ENCODE data around the gene TMEM154. TPM values are rescaled to one million over a fixed set of nuclear protein-coding genes. Genes with fewer than 3 reads are reported as not detected.
"Not testable (repeated sequence)": the region's sequence is repeated elsewhere in the genome, so short reads cannot be mapped to it uniquely, and the experiment has no call there.

The TMEM154 gene
- total RNA-seq, 1 donor from 2014 or later = 15.0 TPM

DNA sequence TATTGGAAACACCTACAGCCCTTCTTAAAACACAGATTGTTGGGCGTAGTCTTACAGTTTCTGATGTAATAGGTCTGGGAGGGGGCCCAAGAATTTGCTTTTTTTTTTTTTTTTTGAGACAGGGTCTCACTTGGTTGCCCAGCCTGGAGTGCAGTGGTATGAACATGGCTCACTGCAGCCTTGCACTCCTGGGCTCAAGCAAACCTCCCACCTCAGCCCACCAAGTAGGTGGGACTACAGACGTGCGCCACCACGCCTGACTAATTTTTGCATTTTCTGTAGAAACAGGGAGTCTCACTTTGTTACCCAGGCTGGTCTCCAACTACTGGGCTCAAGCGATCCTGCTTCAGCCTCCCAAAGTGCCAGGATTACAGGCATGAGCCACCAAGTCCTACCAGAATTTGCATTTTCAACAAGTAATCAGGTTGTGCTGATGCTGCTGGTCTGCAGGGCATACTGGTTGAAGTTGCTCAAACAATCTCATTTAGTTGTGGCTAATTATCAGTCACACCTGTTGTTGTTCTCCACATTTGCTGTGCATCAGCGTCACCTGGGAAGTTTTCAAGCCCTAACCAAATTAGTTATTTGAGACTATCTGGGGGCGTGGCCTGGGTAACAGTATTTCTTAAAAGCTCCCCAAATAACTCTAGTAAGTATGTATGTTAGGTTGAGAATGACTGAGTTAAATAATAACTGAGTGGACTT, 14.0 kb downstream of the TMEM154 start:
- no peak for DNase-seq

DNA sequence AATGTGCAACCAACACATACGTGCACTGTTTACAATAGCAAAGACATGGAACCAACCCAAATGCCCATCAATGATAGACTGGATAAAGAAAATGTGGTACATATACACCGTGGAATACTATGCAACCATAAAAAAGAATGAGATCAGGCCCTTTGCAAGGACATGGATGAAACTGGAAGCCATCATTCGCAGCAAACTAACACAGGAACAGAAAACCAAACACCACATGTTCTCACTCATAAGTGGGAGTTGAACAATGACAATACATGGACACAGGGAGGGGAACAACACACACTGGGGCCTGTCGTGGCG, 15.8 kb downstream of the TMEM154 start:
- not testable (repeated sequence) for DNase-seq

DNA sequence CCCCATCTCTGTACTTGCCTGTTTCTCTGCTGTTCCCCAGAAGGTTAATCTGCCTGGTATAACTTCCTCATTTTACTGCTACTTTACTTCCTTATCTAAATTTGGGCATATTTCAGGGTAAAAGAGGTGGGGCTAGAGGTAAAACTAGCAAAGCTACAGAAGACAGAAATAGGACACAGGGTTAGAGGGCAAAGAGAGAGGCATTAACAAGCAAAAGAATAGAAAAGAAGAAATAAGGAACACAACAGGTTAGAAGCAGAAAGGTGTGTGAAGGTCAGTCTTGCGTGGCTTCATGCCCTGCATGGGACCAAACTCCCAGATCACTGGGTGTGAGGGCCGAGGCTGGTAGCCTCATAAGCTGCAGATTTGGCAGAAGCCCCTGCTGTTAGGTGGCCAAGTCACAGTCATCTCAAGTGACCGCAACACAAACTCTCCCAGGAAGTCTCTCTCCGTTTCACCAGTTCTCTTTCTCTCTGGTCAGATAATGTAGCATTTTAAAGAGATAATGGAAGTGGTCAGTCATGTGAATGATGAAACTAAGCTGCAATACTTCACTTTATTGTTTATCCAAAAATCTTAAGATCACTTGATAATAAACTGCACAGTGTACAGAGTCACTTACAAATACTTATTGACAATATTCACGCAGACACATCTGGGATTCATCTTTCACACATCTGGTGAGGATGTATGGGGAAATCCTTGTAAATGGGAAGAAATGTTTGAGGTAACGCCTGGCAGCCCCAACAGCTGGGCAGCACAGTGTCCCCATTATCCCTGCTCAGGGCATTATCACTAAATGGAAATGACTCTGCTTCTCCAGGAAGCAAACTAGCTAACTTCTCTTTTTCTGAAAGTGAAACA, 16.4 kb downstream of the TMEM154 start:
- no peak for DNase-seq

DNA sequence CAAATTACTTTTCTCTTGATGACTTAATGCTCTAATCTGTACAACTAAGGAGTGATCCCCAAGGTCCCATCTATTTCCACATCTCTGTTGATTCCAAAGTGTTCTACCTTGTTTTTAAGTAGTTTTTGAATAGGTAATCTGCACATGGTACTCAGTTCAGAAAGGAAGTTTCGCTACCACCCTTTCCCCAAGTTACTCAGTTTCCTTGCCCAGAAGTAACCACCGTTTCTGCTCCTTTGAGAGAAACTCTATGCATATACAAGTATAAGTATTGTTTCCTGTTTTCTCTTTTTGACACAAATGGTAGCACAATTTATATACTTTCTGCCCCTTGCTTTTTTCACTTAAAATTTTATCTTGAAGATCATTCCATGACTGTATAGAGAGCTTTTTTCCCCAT, 18.1 kb downstream of the TMEM154 start:
- DNase-seq = no peak

DNA sequence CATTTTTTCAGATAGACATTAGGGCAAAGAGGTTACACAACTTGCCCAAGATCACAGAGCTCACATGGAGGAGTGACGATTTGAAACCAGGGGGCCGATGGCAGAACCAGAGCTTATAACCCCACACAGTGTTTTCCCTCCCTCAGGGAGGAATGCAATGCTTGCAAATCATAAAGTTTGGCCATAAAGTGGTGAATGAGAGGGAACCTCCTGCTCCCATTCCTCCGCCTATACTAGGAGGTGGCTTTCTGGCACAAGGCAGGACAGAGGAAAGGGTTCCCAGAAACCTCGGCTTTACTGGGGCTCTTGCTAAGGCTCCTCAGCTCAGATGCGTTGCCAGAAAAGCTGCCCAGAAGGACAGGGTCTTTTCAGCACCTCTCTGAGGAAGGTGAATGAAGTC, 19.3 kb downstream of the TMEM154 start:
- no peak for DNase-seq

DNA sequence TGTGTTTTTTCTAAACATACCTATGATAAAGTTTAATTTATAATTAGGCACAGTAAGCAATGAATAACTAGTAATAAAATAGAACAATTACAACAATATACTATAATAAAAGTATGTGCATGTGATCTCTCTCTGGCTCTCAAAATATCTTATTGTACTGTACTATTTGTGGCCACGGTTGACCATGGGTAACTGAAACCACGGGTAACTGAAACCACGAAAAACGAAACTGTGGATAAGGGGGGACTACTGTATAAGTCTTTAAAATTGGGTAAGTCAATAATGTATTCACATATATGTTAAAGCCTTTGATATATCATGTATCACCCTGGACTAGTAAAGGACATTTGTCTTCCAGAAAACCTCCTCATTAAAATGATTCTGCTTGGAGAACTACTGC, 20.0 kb downstream of the TMEM154 start:
- no peak for DNase-seq

DNA sequence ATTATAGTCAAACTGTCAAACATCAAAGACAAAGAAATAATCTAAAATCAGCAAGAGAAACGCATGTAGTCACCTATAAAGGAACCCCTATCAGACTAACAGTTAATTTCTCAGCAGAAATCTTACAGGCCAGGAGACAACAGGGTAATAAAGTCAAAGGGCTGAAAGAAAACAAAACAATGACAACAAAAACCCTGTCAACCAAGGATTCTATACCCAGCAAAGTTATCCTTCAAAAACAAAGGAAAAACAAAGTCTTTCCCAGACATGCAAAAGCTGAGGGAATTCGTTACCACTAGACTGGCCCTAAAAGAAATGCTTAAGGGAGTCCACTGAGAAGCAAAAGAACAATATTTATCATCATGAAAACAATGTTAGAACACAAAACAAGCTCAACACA, 22.1 kb downstream of the TMEM154 start:
- no peak for DNase-seq

DNA sequence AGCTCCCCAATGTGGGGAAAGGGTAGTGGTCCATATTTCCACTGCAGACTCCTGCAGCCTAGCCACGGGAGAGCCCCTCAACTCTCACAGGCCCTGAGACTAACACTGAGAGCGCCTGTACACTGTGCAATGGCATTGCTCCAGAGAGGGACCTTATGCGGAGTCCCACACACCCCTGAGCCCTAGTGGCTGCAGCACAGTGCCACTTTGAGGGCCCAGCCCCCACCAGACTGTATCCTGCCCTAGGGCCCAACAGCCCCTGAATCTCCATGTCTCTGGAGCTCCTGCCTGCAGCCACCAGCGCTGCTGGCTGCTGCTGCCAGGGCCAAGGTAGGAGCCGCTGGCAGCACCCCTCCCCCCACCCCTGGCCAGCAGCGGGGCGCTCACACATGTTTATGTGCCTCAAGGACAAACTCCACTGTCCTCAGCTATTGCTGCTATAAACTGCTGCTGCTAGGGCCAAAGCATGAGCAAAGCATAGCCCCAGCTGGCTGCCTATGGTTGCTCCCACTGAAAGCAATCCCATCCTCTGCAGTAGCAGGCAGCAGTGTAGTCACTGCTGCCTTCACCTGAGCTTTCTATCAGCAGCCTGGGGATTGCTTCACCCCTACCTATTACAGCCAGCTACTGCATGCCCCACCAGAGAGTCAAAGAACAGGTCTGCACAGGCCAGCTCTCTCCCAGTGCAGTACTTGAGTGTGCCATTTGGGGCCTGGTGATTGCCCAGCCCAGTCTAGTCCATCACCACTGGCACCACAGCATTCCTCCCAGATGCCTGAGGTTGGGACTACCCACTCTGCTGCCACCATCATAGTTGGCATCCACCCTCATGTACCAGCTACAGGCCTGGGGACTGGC, 24.3 kb downstream of the TMEM154 start:
- DNase-seq = no peak

DNA sequence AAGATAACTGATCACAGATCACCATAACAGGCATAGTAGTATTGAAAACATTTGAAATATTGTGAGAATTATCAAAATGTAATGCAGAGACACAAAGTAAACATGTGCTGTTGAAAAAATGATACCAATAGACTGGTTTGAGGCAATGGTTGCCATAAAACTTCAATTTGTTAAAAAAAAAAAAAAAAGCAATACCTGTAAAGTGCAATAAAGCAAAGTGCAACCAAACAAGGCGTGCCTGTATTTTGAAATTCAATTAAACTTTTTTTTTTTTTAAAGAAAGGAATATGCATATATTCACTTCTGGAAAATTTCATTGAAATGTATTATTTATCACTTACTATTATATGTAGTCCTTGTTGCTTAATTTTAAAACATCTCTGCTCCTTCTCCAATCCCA, 27.7 kb downstream of the TMEM154 start:
- no peak for DNase-seq

DNA sequence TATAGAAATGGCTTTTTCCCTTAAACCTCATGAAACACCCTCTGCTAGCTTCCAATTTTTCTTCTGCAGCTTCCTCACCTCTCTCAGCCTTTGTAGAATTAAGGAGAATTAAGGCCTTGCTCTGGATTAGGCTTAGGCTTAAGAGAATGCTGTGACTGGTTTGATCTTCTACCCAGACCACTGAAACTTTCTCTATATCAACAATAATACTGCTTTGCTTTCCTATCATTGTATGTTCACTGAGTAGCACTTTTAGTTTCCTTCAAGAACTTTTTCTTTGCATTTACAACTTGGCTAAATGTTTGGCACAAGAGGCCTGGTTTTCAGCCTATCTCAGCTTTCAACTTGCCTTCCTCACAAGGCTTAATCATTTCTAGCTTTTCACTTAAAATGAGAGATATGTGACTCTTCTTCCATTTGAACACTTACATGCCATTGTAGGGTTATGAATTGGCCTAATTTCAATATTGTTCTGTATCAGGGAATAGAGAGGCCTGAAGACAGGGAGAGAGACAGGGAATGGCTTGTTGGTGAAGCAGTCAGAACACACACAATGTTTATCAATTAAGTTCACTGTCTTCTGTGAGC, 28.2 kb downstream of the TMEM154 start:
- no peak for DNase-seq

DNA sequence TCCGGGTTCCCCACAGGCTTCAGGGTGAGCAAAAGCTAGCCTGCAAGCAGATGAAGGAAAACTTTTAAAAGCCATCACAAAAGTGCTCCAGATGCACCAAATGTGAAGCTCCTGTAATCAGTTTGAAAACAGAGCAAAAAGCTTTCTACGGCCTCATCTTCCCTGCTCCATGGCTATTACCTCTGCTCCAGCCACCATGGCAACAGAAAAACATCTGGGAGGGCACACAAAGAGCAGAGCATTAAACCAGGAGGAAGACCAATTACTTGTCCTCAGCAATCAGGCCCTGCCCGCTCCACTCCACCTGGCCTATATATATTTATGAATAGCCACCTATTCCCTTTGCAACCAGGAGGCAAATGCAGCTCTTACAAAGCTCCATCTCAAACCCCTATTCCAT, 33.6 kb downstream of the TMEM154 start:
- no peak for DNase-seq

DNA sequence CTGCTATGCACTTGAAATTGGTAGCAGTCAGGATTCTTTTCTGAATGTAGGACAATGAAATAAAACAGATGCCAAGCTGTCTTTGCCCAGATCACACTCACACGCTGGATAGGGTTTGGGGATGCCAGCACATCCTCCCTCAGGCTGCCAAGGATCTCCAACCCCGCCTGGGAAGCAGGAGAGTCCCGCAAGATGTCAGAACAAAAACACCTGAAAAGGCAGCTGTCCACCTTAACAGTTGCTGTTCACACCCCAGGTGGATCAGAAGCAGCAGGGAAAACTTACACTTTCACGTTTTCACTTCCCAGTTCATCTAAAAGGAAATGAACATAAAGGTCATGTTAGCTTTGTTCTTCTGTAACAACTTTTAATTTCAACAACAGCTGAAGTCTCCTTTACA, 35.7 kb downstream of the TMEM154 start:
- no peak for DNase-seq

DNA sequence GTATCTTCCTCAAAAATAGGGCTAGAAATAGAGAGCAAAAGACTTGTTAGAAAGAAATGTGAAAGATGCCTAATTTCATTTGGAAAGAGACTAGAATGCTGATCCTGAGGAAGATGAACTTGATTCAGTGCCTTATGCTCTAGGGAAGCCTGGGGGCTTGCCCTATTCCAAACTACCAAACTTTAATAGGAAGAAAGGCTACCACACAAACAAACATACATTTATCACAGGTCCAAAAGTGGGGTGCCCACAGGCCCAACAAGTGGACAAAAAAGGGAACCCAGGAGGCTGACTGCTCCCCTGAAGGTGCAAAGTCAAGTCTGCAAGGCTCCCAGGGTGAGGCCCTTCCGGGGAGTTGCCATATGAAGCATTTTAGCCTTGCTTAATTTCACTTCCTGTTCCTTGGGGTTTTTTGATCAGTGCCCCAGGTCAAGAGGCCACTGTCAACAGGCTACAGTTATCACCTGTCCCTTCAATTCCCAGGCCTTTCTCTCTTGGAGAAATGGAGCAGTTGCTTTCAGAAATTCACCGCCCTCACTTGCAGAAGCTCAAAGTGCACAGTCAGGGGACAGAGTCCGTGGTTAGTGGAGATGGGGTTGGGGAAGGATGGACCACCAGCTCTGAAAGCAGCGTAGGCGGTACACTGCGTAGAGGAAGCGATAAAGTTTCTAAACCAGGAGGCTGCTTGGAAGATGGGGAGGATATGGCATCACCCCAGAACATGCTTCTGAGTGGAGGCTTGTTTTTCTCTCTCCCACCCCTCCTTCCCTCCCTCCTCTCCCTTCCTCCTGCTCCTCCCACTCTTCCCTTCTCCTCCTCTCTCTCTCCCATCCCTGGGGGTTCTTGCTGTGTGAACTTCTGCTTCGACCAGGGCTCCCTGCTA, 36.4 kb downstream of the TMEM154 start:
- DNase-seq = no peak

DNA sequence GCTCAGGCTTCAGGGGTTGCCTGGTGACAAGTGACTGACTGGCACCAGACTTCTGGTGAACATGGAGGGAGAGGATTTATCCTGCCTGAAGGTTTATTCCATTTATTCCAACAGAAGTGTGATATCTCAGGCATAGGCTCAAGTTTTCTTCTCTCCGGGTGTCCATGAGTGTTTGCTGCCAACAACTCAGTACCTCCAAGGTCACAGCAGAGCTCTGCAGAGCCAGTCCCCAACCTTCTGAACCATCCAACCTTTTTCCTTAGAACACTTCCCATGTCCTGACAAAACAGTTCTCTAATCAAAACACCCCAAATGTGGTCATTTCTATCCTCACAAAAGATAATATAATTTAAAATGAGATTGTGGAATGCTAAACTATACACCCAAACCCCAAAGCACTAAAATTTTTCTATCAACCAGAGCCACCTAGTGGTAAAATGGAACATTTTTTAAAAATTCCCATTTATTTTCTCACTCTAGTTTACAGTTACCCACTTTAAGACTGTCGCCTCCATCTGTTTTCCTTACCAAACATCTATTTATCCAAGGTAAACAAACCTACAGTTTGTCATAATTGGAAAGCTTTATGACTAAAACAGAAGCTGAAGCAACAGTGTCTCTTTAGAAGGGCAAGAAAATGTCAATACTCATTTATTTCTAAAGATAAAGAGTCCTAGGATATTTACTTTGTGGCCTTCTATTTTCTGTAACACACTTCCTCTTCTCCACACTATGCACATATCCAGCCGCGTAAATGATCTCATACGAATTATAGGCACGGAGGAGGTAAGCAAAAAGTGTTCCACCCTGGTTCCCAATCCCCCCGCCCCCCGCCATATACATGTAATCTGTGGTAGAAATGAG, 39.5 kb downstream of the TMEM154 start:
- DNase-seq = no peak

DNA sequence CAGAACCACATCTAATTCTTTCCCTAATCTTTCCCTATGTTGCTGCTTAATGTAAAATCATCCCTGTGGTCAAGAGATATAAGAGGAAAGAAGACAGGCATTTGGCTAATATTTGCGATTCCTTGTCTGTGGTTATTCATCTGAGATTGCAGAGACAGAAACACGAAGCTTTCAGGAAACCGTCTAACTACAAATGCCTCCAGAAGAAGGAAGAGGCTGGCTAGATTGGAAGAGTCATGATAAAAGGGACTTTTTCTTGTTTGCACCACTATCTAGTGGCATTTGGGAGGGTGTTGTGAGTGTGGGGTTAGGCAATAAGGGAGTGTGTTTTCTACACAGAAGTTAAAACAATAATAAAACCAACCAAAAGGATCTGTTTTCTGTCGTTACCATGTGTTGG, 43.9 kb downstream of the TMEM154 start:
- no peak for DNase-seq

DNA sequence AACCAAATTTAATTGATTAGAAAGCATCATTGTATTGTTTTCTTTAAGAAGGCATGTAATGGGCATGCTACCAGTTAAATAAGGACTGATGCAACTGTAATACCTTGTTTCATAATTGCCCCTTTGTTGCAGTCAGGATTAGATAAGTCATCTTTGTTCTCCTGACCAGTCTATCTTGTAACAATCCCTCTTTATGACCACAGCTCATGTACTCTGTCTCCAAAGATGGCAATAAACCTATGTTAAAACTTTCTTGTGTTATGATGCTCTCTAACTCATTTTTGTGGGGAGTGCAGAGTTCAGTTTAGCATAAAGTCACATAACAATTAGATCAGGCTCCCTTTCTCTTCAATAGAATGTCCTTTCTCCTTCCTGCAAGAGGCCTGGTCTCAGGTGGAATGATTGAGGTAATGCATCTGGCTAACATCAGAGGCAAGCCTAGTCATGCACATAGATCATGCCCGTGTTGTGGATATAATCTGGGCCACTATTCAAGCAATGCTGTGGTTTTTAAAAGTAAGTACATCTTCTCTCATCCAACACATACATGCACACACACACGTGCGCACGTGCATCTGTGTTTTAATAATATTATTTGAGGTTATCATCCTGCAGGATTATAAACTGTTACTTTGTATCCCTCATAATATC, 45.6 kb downstream of the TMEM154 start:
- no peak for DNase-seq

DNA sequence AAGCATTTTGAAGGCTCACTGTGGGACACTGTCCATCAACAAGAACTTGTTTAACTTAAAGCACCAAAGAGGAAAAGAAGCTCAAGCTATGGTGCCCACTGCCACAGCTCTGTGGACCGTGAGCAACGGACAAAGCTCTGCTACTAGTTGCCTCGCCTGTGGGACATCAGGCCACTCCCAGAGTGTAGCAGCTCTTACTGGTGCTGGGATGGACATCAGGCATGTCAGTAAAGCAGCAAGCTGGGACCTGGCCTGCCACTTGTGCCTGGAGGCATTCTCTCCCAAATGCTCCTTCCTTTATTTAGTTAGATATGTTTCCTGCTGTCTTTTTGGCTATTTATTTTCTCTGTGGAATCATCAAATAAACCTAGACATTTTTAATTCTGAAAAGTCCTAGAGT, 46.7 kb downstream of the TMEM154 start:
- no peak for DNase-seq

DNA sequence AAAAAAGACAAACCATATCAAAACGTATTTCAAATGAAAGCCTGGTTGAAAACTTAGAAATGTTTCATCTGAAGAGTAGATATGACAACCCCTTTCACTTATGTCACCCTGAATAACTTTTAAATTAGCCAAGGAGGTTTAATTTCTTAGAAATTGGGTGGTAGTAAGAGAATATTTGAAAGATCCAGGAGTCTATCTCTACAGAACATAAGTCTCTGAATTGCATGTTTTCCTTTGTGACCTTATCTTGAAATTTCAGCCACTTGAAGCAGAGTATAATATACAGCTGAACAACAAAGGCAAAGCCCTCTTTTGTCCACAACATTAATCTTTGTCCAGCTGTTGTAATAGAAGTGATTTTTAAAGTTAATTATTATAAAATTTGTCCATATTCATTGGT, 49.5 kb downstream of the TMEM154 start:
- no peak for DNase-seq

DNA sequence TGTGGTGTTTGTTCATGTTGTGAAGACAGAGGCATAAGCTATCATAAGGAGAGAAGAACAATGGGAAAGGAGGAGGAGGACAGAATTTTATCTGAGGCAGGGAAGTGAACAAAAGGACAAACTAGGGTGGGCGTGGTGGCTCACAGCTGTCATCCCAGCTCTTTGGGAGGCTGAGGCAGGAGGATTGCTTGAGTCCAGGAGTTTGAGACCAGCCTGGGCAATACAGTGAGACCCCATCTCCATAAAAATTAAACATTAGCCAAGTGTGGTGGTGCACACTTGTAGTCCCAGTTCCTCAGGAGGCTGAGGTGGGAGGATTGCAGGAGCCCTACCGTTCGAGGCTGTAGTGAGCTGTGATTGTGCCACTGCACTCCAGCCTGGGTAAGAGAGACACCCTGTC, 49.9 kb downstream of the TMEM154 start:
- DNase-seq = no peak

DNA sequence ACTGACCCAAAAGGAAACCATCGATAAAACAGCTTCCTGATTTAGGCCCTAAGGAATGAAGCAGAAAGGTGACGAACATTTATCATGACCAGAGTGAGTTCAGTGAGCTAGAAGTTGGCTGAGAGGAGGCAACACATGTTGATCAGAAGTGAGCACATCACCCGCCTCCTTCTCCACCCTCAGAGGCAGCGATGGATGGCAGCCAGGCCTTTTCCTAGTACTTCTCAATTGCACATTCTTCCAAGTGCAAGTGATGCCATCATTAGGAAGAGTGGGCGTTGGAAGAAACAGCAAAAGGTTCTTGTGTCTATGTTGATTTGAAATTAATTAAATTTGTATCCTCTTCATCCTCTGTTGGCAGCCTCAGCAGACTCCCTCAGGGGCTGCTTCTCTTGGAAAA, 51.7 kb downstream of the TMEM154 start:
- peak; percentile 41 for DNase-seq

Measured in skin of body (tissue), 2 donors.